Osteoblast (primary cell): ENCODE data around the gene COQ8B. TPM values are rescaled to one million over a fixed set of nuclear protein-coding genes. Genes with fewer than 3 reads are reported as not detected.

Experiments used
- DNase-seq: peaks from one replicate; pipeline ENCODE4 v3.0.0; 2011; ENCODE audit warnings: low spot score, mixed read lengths; ENCODE audit not compliant: insufficient read length; ENCODE audit errors: missing footprints
- H2AFZ ChIP-seq: 2 replicates; pipeline ENCODE4 v1.6.0; 2011; ENCODE audit warnings: mild to moderate bottlenecking, low read length
- H3K27ac ChIP-seq: 2 replicates; pipeline ENCODE4 v1.5.1; 2011; ENCODE audit warnings: mild to moderate bottlenecking, low read depth, low read length, moderate library complexity
- H3K27me3 ChIP-seq: 2 replicates; pipeline ENCODE4 v1.6.0; 2012; ENCODE audit warnings: mild to moderate bottlenecking, control low read depth, inconsistent platforms, low read length, moderate library complexity; ENCODE audit not compliant: insufficient read depth
- H3K36me3 ChIP-seq: 2 replicates; pipeline ENCODE4 v1.5.1; 2011; ENCODE audit warnings: mild to moderate bottlenecking, low read length, control low read depth, moderate library complexity; ENCODE audit not compliant: insufficient read depth
- H3K4me1 ChIP-seq: 2 replicates; pipeline ENCODE4 v1.5.1; 2011; ENCODE audit warnings: mild to moderate bottlenecking, low read length, control low read depth, moderate library complexity; ENCODE audit not compliant: insufficient read depth
- H3K4me2 ChIP-seq: 2 replicates; pipeline ENCODE4 v1.6.0; 2011; ENCODE audit warnings: mild to moderate bottlenecking, low read length; ENCODE audit not compliant: insufficient read depth
- H3K4me3 ChIP-seq: fragments of 200-600 bp; sonication (generic); 3 replicates; pipeline ENCODE4 v1.5.1; 2012; ENCODE audit warnings: mild to moderate bottlenecking, low read length, inconsistent platforms; ENCODE audit not compliant: insufficient read depth
- H3K79me2 ChIP-seq: 2 replicates; pipeline ENCODE4 v1.6.0; 2012; ENCODE audit warnings: mild to moderate bottlenecking, low read length, control low read depth, inconsistent platforms; ENCODE audit not compliant: insufficient read depth
- H3K9me3 ChIP-seq: 2 replicates; pipeline ENCODE4 v1.5.1; 2011; ENCODE audit warnings: low read depth, low read length, control low read depth
- H4K20me1 ChIP-seq: 2 replicates; pipeline ENCODE4 v1.6.0; 2012; ENCODE audit warnings: mild to moderate bottlenecking, low read length, control low read depth; ENCODE audit not compliant: insufficient read depth
- CTCF ChIP-seq: IDR thresholded peaks from 2 replicates; pipeline ENCODE4 v1.5.1; 2011; ENCODE audit warnings: mild to moderate bottlenecking, low read depth, low read length, moderate library complexity; ENCODE audit errors: extremely low read depth
- total RNA-seq: library from RNA; depleted of rRNA; stranded (reverse); fragments of >200 nt; gene quantifications from 2 replicates; pipeline ENCODE4 v1.2.3, GENCODE V29; 2012

The COQ8B gene
- total RNA-seq, 1 donor = 32.9 TPM

- peaks cover 16% of the 10 kb centered on the region for H3K36me3 ChIP-seq
- H3K79me2 ChIP-seq = peaks cover 21% of the 10 kb centered on the region
- H3K27ac ChIP-seq = no peak overlapping the region
- no peak overlapping the region for H3K4me2 ChIP-seq
- peak; percentile 76 for DNase-seq
- no peak for TF ChIP-seq CTCF
- H3K4me3 ChIP-seq = no peak overlapping the region
- H2AFZ ChIP-seq = no peak overlapping the region
- H3K9me3 ChIP-seq = no peaks in the 10 kb centered on the region
- peaks cover 12% of the 10 kb centered on the region for H4K20me1 ChIP-seq
- H3K4me1 ChIP-seq = peaks cover 15% of the 10 kb centered on the region
- H3K27me3 ChIP-seq = no peaks in the 10 kb centered on the region
Measured at GRCh38 chr19:40693150-40693788, 23.4 kb downstream of the COQ8B start.

- peaks cover 31% of the 10 kb centered on the region for H3K79me2 ChIP-seq
- peaks cover 22% of the 10 kb centered on the region for H4K20me1 ChIP-seq
- no peaks in the 10 kb centered on the region for H3K27me3 ChIP-seq
- DNase-seq = peak; percentile 74
- TF ChIP-seq CTCF = no peak
- no peak overlapping the region for H2AFZ ChIP-seq
- H3K36me3 ChIP-seq = peaks cover 16% of the 10 kb centered on the region
- no peak overlapping the region for H3K27ac ChIP-seq
- H3K4me2 ChIP-seq = no peak overlapping the region
- no peaks in the 10 kb centered on the region for H3K9me3 ChIP-seq
- H3K4me1 ChIP-seq = peaks cover 23% of the 10 kb centered on the region
- H3K4me3 ChIP-seq = no peak overlapping the region
Measured at GRCh38 chr19:40692212-40692551, 24.5 kb downstream of the COQ8B start.

- Histone ChIP-seq H3K4me1 (peaks cover 23% of the 10 kb centered on the region), H3K79me2 (peaks cover 34% of the 10 kb centered on the region), H2AFZ (no peak overlapping the region), H3K27me3 (no peaks in the 10 kb centered on the region), H4K20me1 (peaks cover 28% of the 10 kb centered on the region), H3K4me2 (peak overlapping the region; percentile 90), H3K9me3 (no peaks in the 10 kb centered on the region), H3K27ac (peak overlapping the region; percentile 78), H3K36me3 (peaks cover 22% of the 10 kb centered on the region), H3K4me3 (peak overlapping the region; percentile 94)
- TF ChIP-seq CTCF = no peak
- DNase-seq = peak; percentile 77
Measured at GRCh38 chr19:40691421-40692211, 25.1 kb downstream of the COQ8B start.

- no peak for TF ChIP-seq CTCF
- Histone ChIP-seq H3K27ac (peak overlapping the region; percentile 78), H3K4me2 (peak overlapping the region; percentile 95), H3K9me3 (no peaks in the 10 kb centered on the region), H3K4me3 (peak overlapping the region; percentile 94), H3K79me2 (peaks cover 34% of the 10 kb centered on the region), H4K20me1 (peaks cover 31% of the 10 kb centered on the region), H3K27me3 (no peaks in the 10 kb centered on the region), H3K36me3 (peaks cover 26% of the 10 kb centered on the region), H3K4me1 (peaks cover 23% of the 10 kb centered on the region), H2AFZ (peak overlapping the region; percentile 87)
- DNase-seq = peak; percentile 99
Measured at GRCh38 chr19:40690693-40691420, 25.8 kb downstream of the COQ8B start.
